OCI-LY3 (cell line): ENCODE results near the gene KAZN.

Experiments used
- H2AFZ ChIP-seq: fragments of 200-600, 300-600 bp; shearing (Covaris generic); 2 replicates; pipeline ENCODE4 v1.6.0; 2014; ENCODE audit warnings: antibody characterized with exemption, low read depth, low read length
- H3K27ac ChIP-seq: fragments of 200-600, 300-600 bp; sonication (generic); 2 replicates; pipeline ENCODE4 v1.5.1; 2014; ENCODE audit warnings: mild to moderate bottlenecking, low read length, moderate library complexity, mixed read lengths
- H3K27me3 ChIP-seq: fragments of 200-600, 300-600 bp; sonication (generic); 2 replicates; pipeline ENCODE4 v1.6.1; 2014; ENCODE audit warnings: low read depth, low read length, mixed read lengths
- H3K36me3 ChIP-seq: fragments of 200-600, 300-600 bp; sonication (generic); replicated peaks from 2 replicates; pipeline ENCODE3; 2014; ENCODE audit warnings: low read depth, low read length, mixed read lengths
- H3K4me1 ChIP-seq: fragments of 300-600, 200-600 bp; sonication (generic); 2 replicates; pipeline ENCODE4 v1.6.1; 2014; ENCODE audit warnings: low read length, mixed read lengths
- H3K4me2 ChIP-seq: fragments of 200-600, 300-600 bp; sonication (generic); 2 replicates; pipeline ENCODE4 v1.6.1; 2014; ENCODE audit warnings: low read length, mixed read lengths
- H3K4me3 ChIP-seq: fragments of 300-600, 200-600 bp; sonication (generic); 2 replicates; pipeline ENCODE4 v1.5.1; 2014; ENCODE audit warnings: antibody characterized with exemption, mild to moderate bottlenecking, low read length, moderate library complexity
- H3K79me2 ChIP-seq: fragments of 300-600, 200-600 bp; shearing (Covaris generic); 2 replicates; pipeline ENCODE4 v1.6.1; 2014; ENCODE audit warnings: mild to moderate bottlenecking, low read length, mixed read lengths
- H3K9ac ChIP-seq: fragments of 300-600, 200-600 bp; shearing (Covaris generic); 2 replicates; pipeline ENCODE4 v1.6.0; 2014; ENCODE audit warnings: mild to moderate bottlenecking, low read length, moderate library complexity
- H3K9me3 ChIP-seq: fragments of 200-600, 300-600 bp; shearing (Covaris generic); 2 replicates; pipeline ENCODE4 v1.6.1; 2014; ENCODE audit warnings: low read length, mixed read lengths; ENCODE audit not compliant: insufficient read depth
- H4K20me1 ChIP-seq: fragments of 200-600, 300-600 bp; sonication (generic); 2 replicates; pipeline ENCODE4 v1.6.1; 2016; ENCODE audit warnings: low read length, mixed read lengths; ENCODE audit not compliant: insufficient read depth
- EZH2phosphoT487 ChIP-seq: fragments of 200-600 bp; shearing (Covaris generic); IDR thresholded peaks from 2 replicates; pipeline ENCODE4 v1.6.1; 2018; ENCODE audit warnings: antibody characterized with exemption, mixed run types, low read depth
- TF ChIP-seq, protein P1 (sequence below): fragments of 200-600, 300-600 bp; sonication (generic); IDR thresholded peaks from 2 replicates; pipeline ENCODE4 v1.5.1; 2014; ENCODE audit warnings: antibody characterized with exemption, low read length, low read depth

KAZN gene

DNA sequence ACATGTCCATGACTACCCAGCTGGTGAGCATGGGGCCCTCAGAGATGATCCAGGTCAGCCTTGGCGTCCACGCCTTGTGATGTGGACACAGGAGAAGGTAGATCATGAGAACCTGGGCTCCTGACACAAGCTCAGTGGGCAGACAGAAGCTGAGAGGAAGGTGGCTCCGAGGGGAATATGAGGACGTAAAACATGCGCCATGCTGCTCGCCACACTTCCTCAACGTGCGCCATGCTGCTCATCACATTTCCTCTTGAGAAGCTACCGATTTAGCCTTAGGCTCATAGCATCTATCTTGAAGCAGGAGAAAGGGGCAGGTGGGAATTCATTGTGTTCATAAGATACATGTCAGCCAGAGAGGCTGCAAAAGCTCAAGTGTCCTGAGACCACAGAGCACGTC lies 176.9 kb downstream of the KAZN start:
- no peak overlapping the region for H2AFZ ChIP-seq
- H3K27me3 ChIP-seq: no peaks in the 10 kb centered on the region
- no peaks in the 10 kb centered on the region for H3K4me1 ChIP-seq
- H4K20me1 ChIP-seq: no peaks in the 10 kb centered on the region
- H3K9ac ChIP-seq: no peak overlapping the region
- H3K79me2 ChIP-seq: no peaks in the 10 kb centered on the region
- no peaks in the 10 kb centered on the region for H3K9me3 ChIP-seq
- H3K36me3 ChIP-seq: no peaks in the 10 kb centered on the region
- no peak overlapping the region for H3K4me2 ChIP-seq
- TF ChIP-seq EZH2phosphoT487: no peak
- TF ChIP-seq, protein P1, sequence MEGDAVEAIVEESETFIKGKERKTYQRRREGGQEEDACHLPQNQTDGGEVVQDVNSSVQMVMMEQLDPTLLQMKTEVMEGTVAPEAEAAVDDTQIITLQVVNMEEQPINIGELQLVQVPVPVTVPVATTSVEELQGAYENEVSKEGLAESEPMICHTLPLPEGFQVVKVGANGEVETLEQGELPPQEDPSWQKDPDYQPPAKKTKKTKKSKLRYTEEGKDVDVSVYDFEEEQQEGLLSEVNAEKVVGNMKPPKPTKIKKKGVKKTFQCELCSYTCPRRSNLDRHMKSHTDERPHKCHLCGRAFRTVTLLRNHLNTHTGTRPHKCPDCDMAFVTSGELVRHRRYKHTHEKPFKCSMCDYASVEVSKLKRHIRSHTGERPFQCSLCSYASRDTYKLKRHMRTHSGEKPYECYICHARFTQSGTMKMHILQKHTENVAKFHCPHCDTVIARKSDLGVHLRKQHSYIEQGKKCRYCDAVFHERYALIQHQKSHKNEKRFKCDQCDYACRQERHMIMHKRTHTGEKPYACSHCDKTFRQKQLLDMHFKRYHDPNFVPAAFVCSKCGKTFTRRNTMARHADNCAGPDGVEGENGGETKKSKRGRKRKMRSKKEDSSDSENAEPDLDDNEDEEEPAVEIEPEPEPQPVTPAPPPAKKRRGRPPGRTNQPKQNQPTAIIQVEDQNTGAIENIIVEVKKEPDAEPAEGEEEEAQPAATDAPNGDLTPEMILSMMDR: no peak
- no peak overlapping the region for H3K4me3 ChIP-seq
- no peak overlapping the region for H3K27ac ChIP-seq

DNA sequence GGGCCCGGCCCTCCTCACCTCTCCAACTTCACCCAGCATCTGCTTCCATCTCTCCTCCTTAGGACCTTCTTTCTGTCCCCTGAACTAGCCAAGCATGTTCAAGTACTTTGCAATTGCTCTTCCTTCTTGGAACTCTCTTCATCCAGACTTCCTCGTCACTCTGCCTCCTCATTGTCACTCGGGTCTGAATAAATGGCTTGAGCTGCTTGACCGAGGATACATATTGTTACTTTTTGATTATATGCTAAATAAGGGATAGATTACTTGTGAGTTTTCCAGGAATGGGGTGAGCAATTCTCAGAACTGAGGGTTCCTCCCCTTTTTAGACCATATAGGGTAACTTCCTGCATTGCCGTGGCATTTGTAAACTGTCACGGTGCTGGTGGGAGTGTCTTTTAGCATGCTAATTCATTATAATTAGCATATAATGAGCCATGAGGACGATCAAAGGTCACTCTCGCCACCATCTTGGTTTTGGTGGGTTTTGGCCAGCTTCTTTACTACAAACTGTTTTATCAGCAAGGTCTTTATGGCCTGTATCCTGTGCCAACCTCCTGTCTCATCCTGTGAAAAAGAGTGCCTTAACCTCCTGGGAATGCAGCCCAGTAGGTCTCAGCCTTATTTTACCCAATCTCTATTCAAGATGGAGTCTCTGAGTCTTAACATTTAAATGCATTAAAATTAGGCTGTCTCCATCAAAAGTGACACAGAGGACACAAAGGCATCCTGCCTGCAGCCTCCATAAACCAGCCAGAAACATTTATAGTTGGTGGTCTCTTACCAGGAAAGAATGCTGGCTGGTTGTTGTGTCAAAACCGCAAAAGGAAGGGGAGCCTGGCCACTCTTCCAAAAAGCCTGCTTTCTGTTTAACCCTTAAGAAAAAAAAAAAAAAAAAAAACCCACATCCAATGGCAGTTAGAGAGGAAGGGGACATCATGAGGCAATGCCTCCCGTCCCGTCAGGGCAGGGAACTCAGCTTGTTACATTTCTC lies 179.3 kb downstream of the KAZN start:
- Histone ChIP-seq H4K20me1 (no peaks in the 10 kb centered on the region), H3K4me2 (no peak overlapping the region), H3K27ac (no peak overlapping the region), H3K36me3 (no peaks in the 10 kb centered on the region), H3K79me2 (no peaks in the 10 kb centered on the region), H3K4me3 (no peak overlapping the region), H3K9me3 (no peaks in the 10 kb centered on the region), H3K27me3 (no peaks in the 10 kb centered on the region), H2AFZ (no peak overlapping the region), H3K4me1 (no peaks in the 10 kb centered on the region), H3K9ac (no peak overlapping the region)
- TF ChIP-seq, protein P1: no peak
- TF ChIP-seq EZH2phosphoT487: no peak

DNA sequence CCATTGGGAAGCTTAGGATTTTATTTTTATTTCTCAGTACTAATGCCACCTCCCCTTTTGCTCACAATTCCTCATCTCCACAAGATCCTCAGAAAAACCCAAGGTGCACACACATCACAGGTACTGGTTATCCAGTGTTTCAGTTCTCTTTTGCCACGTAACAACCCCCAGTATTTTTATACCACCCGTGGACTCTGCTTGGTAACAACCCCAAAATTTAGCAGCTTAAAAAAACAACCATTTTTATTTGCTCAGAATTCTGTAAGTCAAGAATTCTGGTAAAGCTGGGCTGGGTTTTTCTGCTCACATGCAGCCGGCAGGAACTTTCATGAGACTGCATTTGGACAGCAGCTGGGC lies 180.0 kb downstream of the KAZN start:
- Histone ChIP-seq H3K36me3 (no peaks in the 10 kb centered on the region), H3K27ac (no peak overlapping the region), H4K20me1 (no peaks in the 10 kb centered on the region), H2AFZ (no peak overlapping the region), H3K4me2 (no peak overlapping the region), H3K9ac (no peak overlapping the region), H3K27me3 (no peaks in the 10 kb centered on the region), H3K4me1 (no peaks in the 10 kb centered on the region), H3K79me2 (no peaks in the 10 kb centered on the region), H3K9me3 (no peaks in the 10 kb centered on the region), H3K4me3 (no peak overlapping the region)
- TF ChIP-seq, protein P1: no peak
- TF ChIP-seq EZH2phosphoT487: no peak

DNA sequence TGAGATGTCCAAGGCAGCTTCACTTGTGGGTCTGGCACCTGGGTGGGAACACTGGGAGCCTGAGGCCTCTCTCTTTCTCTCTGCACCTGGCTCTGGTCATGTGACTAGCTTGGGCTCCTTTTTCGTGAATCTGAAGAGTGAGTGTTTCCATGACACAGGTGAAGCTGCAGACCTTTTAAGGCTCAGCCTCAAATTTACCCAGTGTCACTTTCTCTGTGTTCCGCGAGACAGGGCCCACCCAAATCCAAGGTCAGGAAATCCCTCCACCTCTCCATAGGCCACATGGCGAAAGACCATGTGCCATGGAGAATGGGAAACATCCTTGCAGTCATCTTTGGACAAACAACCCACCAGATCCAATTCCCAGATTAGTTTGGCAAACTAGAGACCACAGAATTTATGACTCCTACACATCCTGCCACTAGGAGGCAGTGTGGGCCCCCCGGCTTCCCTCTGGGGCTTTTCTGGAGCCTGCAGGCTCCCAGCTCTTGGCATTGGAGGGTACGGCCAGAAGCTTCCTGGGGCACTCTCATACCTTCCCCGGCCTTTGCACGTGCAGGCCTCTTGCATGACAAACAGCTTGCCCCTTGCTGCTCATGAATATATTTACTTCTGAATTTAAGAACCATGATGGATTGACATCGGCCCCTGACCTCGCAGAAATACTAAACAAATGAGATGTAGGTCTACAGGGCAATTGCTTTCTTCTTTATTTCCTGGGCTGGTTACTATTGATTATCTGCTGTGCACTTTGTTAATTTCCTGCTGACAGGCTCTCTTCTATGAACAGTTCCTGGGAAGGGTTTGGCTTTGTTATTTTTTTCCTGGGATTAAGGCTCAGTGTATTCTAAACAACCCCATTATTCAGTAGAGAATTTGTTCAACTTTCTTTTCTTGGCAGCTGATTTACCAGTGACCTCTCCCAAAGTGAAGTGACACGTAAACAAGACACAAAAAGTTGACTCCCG lies 180.7 kb downstream of the KAZN start:
- TF ChIP-seq EZH2phosphoT487: no peak
- TF ChIP-seq, protein P1: peak; percentile 52
- H3K27me3 ChIP-seq: no peaks in the 10 kb centered on the region
- no peak overlapping the region for H3K4me2 ChIP-seq
- H3K4me3 ChIP-seq: no peak overlapping the region
- H2AFZ ChIP-seq: no peak overlapping the region
- H3K9ac ChIP-seq: no peak overlapping the region
- no peaks in the 10 kb centered on the region for H3K79me2 ChIP-seq
- H4K20me1 ChIP-seq: no peaks in the 10 kb centered on the region
- H3K4me1 ChIP-seq: no peaks in the 10 kb centered on the region
- H3K36me3 ChIP-seq: no peaks in the 10 kb centered on the region
- H3K9me3 ChIP-seq: no peaks in the 10 kb centered on the region
- no peak overlapping the region for H3K27ac ChIP-seq
